Measurements from ENCODE around the gene STK32B.
"Not testable (repeated sequence)": the region's sequence is repeated elsewhere in the genome, so short reads cannot be mapped to it uniquely, and the experiment has no call there.

The STK32B gene

GRCh38 chr4:5247735-5248134 lies 196.5 kb downstream of the STK32B start:
- Histone ChIP-seq H3K4me3 (ENCODE audit: low read depth, low read length) (no peak overlapping the region), H3K27ac (no peak overlapping the region), H3K9me3 (ENCODE audit: severe bottlenecking) (peaks cover 9% of the 10 kb centered on the region), H3K36me3 (no peaks in the 10 kb centered on the region), H3K27me3 (ENCODE audit: insufficient read depth, low read depth, severe bottlenecking) (no peaks in the 10 kb centered on the region)
- no peak for DNase-seq
- TF ChIP-seq, protein P1, sequence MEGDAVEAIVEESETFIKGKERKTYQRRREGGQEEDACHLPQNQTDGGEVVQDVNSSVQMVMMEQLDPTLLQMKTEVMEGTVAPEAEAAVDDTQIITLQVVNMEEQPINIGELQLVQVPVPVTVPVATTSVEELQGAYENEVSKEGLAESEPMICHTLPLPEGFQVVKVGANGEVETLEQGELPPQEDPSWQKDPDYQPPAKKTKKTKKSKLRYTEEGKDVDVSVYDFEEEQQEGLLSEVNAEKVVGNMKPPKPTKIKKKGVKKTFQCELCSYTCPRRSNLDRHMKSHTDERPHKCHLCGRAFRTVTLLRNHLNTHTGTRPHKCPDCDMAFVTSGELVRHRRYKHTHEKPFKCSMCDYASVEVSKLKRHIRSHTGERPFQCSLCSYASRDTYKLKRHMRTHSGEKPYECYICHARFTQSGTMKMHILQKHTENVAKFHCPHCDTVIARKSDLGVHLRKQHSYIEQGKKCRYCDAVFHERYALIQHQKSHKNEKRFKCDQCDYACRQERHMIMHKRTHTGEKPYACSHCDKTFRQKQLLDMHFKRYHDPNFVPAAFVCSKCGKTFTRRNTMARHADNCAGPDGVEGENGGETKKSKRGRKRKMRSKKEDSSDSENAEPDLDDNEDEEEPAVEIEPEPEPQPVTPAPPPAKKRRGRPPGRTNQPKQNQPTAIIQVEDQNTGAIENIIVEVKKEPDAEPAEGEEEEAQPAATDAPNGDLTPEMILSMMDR (IDR thresholded peaks at IDR 0.05; ENCODE audit: low read depth, low read length): no peak

DNA sequence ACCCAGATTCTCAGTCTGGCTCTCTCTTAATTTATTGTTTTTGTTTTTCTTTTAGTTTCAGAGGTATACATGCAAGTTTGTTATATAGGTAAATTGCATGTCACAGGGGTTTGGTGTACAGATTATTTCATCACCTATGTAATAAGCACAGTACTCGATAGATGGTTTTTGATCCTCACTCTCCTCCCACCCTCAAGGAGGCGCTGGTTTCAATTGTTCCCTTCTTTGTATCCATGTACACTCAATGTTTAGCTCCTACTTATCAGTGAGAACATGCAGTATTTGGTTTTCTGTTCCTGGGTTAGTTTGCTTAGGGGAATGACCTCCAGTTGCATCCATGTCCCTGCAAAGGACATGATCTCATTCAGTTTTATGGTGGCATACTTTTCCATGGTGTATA lies 198.4 kb downstream of the STK32B start:
- no peak for DNase-seq
- no peak overlapping the region for H3K27ac ChIP-seq
- no peaks in the 10 kb centered on the region for H3K27me3 ChIP-seq (ENCODE audit: insufficient read depth, low read depth, severe bottlenecking)
- TF ChIP-seq, protein P1 (IDR thresholded peaks at IDR 0.05; ENCODE audit: low read depth, low read length): no peak
- peaks cover 9% of the 10 kb centered on the region for H3K9me3 ChIP-seq (ENCODE audit: severe bottlenecking)
- H3K4me3 ChIP-seq (ENCODE audit: low read depth, low read length): no peak overlapping the region
- H3K36me3 ChIP-seq: no peaks in the 10 kb centered on the region

- H3K27me3 ChIP-seq (ENCODE audit: insufficient read depth, low read depth, severe bottlenecking); H3K9me3 ChIP-seq (ENCODE audit: severe bottlenecking); H3K36me3 ChIP-seq; DNase-seq; H3K4me3 ChIP-seq (ENCODE audit: low read depth, low read length); H3K27ac ChIP-seq: not testable (repeated sequence)
These were observed 199.3 kb downstream of the STK32B start for GRCh38 chr4:5250536-5250935.

- Histone ChIP-seq H3K36me3 (no peaks in the 10 kb centered on the region), H3K4me3 (ENCODE audit: low read depth, low read length) (no peak overlapping the region), H3K27me3 (ENCODE audit: insufficient read depth, low read depth, severe bottlenecking) (no peaks in the 10 kb centered on the region), H3K9me3 (ENCODE audit: severe bottlenecking) (no peaks in the 10 kb centered on the region), H3K27ac (no peak overlapping the region)
- TF ChIP-seq, protein P1 (IDR thresholded peaks at IDR 0.05; ENCODE audit: low read depth, low read length): no peak
- DNase-seq: peak; percentile 50
These were observed 205.1 kb downstream of the STK32B start for GRCh38 chr4:5256421-5256820.

DNA sequence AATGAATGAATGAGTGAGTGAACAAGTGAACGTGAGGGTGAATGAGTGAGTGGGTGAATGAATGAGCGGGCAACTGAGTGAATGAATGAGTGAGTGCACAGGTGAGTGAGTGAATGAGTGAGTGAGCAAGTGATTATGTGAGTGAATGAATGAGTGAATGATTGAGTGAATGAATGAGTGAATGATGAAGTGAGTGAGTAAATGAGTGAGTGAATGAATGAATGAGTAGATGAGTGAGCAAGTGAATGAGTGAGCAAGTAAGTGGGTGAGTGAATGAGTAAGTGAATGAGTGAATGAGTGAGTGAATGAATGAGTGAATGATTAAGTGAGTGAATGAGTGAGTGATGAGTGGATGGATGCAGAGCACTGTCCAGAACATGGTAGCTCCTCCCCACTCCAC lies 205.8 kb downstream of the STK32B start:
- TF ChIP-seq, protein P1 (IDR thresholded peaks at IDR 0.05; ENCODE audit: low read depth, low read length): no peak
- Histone ChIP-seq H3K9me3 (ENCODE audit: severe bottlenecking) (no peaks in the 10 kb centered on the region), H3K27ac (no peak overlapping the region), H3K27me3 (ENCODE audit: insufficient read depth, low read depth, severe bottlenecking) (no peaks in the 10 kb centered on the region), H3K4me3 (ENCODE audit: low read depth, low read length) (no peak overlapping the region), H3K36me3 (no peaks in the 10 kb centered on the region)
- DNase-seq: no peak

DNA sequence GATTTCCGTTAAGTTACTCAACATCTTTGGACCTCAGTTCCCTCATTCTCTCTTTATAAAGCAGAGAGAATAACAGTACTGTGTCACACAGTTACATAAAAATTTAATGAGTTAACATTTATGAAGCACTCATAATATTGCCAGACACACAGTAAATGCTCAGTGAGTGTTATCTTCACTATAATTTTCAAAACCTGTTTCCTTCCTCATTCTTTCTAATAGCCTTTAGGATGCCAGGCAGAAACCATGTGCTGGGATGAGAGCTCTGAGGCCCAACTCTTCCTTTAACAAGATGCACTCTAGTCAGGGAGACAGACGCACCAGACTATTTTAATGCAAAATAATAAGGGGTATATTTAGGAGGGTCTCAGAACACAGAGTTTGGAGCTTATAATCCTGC lies 208.2 kb downstream of the STK32B start:
- TF ChIP-seq, protein P1 (IDR thresholded peaks at IDR 0.05; ENCODE audit: low read depth, low read length): no peak
- no peak for DNase-seq

More for the DNA sequence above, 208.2 kb downstream of the STK32B start:
- no peaks in the 10 kb centered on the region for H3K27me3 ChIP-seq (ENCODE audit: insufficient read depth, low read depth, severe bottlenecking)
- no peaks in the 10 kb centered on the region for H3K9me3 ChIP-seq (ENCODE audit: severe bottlenecking)
- H3K27ac ChIP-seq: no peak overlapping the region
- no peak overlapping the region for H3K4me3 ChIP-seq (ENCODE audit: low read depth, low read length)
- H3K36me3 ChIP-seq: no peaks in the 10 kb centered on the region
